ENCODE data around the gene MCAM. TPM values are rescaled to one million over a fixed set of nuclear protein-coding genes. Genes with fewer than 3 reads are reported as not detected.

MCAM gene, protein sequence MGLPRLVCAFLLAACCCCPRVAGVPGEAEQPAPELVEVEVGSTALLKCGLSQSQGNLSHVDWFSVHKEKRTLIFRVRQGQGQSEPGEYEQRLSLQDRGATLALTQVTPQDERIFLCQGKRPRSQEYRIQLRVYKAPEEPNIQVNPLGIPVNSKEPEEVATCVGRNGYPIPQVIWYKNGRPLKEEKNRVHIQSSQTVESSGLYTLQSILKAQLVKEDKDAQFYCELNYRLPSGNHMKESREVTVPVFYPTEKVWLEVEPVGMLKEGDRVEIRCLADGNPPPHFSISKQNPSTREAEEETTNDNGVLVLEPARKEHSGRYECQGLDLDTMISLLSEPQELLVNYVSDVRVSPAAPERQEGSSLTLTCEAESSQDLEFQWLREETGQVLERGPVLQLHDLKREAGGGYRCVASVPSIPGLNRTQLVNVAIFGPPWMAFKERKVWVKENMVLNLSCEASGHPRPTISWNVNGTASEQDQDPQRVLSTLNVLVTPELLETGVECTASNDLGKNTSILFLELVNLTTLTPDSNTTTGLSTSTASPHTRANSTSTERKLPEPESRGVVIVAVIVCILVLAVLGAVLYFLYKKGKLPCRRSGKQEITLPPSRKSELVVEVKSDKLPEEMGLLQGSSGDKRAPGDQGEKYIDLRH
- 41.9 and 53.4 TPM in 2 replicates for polyA plus RNA-seq (2011; rRNA removed)
- polyA minus RNA-seq (2011; rRNA and poly(A)+ RNA removed) = 33.6 and 38.8 TPM in 2 replicates

DNA sequence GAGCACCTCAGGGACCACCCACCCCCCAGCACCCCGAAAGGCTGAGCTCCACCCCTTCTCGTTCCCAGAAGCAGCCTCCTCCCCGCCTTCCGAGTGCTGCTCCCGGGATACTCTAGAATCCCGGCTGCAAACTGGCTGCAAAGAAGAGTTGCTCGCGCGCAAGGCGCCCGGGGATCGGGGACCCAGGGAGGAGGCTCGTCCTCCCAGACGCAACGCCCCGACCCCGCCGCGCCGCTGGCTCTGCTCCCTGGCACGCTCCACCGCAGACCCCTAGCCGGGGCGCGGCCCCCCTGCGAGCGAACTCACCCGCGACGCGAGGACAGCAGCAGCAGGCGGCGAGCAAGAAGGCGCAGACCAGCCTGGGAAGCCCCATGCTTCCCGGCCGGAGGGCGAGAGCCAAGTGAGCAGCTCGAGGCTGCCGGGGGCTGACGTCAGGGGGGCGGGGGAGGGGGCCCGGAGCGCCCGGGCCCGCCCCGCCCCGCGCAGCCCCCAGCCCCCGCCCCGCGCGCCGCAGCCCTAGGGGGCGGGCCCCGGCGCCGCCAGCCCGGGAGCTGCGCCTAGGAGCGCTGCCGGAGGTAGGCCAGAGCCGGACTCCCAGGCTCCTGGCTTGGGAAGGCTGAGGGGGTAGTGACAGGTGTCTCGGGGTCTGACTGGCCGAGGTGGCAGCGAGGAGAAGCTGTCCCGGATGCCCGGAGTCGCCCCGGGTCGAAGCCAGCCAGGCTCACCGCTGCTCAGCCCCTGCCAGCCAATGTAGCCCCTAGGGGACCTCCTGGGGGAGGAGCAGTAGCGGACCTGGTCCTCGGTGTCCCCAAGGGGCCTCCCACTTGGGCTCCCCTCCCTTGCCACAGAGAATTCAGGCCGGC is at the start of gene MCAM:
Gene MCAM, minus strand, starts transcription at position 402 of the 863 bp plus-strand sequence. Its CDS starts 29 bp downstream, at position 373.
- H3K9me3 ChIP-seq (ENCODE audit: control insufficient read depth, insufficient read depth, low read length) = no peaks in the 10 kb centered on the region; the same call in 1 of the 2 replicates
- H3K4me3 ChIP-seq (ENCODE audit: low read depth, low read length) = peak within 1 kb of the TSS; percentile 71
- H3K27me3 ChIP-seq (ENCODE audit: control insufficient read depth, insufficient read depth, low read length) = no peaks in the 10 kb centered on the region
- ChIA-PET CTCF (interaction anchor here (1.3 to 8.8 kb wide), 4 partner anchors 22 to 158 kb away, joined by 4 to 161 read pairs (median 4); partner anchors contain the start of gene C1QTNF5), POLR2A (interaction anchor here (0.6 to 2.6 kb wide), 9 partner anchors 9 to 261 kb away, joined by 3 to 32 read pairs (median 4); partner anchors contain the start of genes DPAGT1, HINFP and RNF26)
- TF ChIP-seq, protein P1, sequence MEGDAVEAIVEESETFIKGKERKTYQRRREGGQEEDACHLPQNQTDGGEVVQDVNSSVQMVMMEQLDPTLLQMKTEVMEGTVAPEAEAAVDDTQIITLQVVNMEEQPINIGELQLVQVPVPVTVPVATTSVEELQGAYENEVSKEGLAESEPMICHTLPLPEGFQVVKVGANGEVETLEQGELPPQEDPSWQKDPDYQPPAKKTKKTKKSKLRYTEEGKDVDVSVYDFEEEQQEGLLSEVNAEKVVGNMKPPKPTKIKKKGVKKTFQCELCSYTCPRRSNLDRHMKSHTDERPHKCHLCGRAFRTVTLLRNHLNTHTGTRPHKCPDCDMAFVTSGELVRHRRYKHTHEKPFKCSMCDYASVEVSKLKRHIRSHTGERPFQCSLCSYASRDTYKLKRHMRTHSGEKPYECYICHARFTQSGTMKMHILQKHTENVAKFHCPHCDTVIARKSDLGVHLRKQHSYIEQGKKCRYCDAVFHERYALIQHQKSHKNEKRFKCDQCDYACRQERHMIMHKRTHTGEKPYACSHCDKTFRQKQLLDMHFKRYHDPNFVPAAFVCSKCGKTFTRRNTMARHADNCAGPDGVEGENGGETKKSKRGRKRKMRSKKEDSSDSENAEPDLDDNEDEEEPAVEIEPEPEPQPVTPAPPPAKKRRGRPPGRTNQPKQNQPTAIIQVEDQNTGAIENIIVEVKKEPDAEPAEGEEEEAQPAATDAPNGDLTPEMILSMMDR (IDR thresholded peaks at IDR 0.05; ENCODE audit: low read depth, low read length) = no peak
- DNase-seq (ENCODE audit: low read depth, low spot score) = no peak
- H3K27ac ChIP-seq (ENCODE audit: low read depth, low read length) = peak within 1 kb of the TSS; percentile 87

DNA sequence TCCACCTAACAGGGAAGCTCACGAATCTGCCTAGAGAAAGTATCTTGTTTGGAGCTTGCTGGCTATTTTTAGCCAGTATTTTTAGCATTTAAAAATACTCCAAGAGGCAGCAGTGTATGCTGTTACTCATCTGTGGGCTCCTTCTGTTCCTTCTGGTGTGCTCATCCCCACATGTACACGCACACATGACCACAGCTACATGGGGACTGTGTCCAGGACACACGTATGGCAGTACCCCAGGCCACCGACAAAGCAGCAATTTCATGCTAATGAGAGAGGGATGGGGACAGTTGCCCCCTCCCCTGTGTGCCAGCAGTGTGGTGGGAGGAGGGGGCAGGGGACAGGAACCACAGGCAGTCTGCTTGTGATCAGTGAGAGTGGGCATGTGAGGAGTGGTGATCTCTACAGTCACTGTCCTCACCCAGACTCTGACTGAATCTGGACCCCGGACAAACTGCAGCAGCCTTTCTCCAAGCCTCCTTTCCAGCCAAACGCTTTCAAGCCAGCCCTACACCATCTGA is 48.2 kb upstream of the MCAM start:
- peaks cover 15% of the 10 kb centered on the region for H3K27me3 ChIP-seq (ENCODE audit: control insufficient read depth, insufficient read depth, low read length)
- TF ChIP-seq, protein P1 (IDR thresholded peaks at IDR 0.05; ENCODE audit: low read depth, low read length) = no peak
- no peak overlapping the region for H3K27ac ChIP-seq (ENCODE audit: low read depth, low read length)
- no peak for DNase-seq (ENCODE audit: low read depth, low spot score)
- H3K9me3 ChIP-seq (ENCODE audit: control insufficient read depth, insufficient read depth, low read length) = no peaks in the 10 kb centered on the region; the same call in 1 of the 2 replicates
- POLR2A ChIA-PET = interaction anchor here (0.6 to 1.3 kb wide), 2 partner anchors 9 to 144 kb away, joined by 3 read pairs; no protein-coding TSS in a partner anchor
- CTCF ChIA-PET = interaction anchor here (1.0 to 1.5 kb wide), 7 partner anchors 8 to 115 kb away, joined by 3 to 19 read pairs (median 5); partner anchors contain the start of gene C1QTNF5
- no peak overlapping the region for H3K4me3 ChIP-seq (ENCODE audit: low read depth, low read length)

DNA sequence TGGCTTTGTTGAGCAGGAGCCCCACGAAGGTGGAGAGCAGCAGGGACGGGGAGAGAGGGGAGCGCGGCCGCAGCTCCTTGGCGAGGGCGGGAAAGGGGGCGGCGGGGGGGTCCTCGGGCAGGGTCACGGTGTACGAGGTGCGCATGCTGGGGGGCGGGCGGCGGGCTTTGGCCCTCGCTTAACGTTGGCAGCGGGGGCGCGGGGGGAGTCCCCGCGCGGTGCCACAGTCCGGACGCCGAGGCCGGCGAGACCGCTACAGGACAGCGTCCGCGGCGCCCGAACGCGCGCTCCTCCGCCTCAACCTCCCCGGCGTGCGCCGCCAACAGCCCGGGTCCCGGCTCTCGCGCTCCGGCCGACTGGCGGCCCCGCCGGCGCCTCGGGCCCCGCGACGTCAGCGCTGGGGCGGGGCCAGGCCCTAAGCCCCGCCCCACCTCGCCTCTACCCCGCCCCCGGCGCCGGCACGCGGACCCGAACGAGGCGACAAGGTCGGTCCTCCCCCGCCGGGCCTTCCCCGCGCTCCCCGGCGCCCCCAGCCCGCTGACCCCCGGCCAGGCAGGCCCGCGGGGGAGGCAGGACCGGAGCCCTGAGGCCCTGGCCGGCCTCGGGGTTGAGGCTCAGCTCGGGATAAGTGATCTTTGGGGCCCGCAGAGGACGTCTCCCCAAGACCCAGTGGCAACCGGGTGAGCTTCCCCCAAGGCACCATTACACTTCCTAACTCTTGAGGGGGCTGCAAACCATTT is 47.1 kb upstream of the MCAM start:
- ChIA-PET CTCF (interaction anchor here (1.0 to 1.5 kb wide), 8 partner anchors 8 to 116 kb away, joined by 3 to 19 read pairs (median 5); partner anchors contain the start of gene C1QTNF5), POLR2A (interaction anchor here (1.3 kb wide), 1 partner anchor 10 kb away, joined by 3 read pairs; no protein-coding TSS in a partner anchor)
- TF ChIP-seq, protein P1 (IDR thresholded peaks at IDR 0.05; ENCODE audit: low read depth, low read length) = no peak
- Histone ChIP-seq H3K27ac (ENCODE audit: low read depth, low read length) (no peak overlapping the region), H3K9me3 (ENCODE audit: control insufficient read depth, insufficient read depth, low read length) (no peaks in the 10 kb centered on the region; the same call in 1 of the 2 replicates), H3K4me3 (ENCODE audit: low read depth, low read length) (peak overlapping the region; percentile 51; the same call in 1 of the 2 replicates), H3K27me3 (ENCODE audit: control insufficient read depth, insufficient read depth, low read length) (peaks cover 15% of the 10 kb centered on the region)
- no peak for DNase-seq (ENCODE audit: low read depth, low spot score)
